GM18861 (cell line): ENCODE measurements around the gene AQR.
"Not testable (repeated sequence)": the region's sequence is repeated elsewhere in the genome, so short reads cannot be mapped to it uniquely, and the experiment has no call there.

ENCODE experiments used
- ATAC-seq: cut with Tn5 transposase; IDR thresholded peaks from one replicate; pipeline ENCODE4 v1.9.1; 2021; ENCODE audit not compliant: unreplicated experiment

Gene AQR

GRCh38 chr15:34969340-34970097 is at the start of gene AQR:
AQR (minus strand) TSS chr15:34969742; CDS start chr15:34969613, 129 bp downstream.
- peak; percentile 98 for ATAC-seq

GRCh38 chr15:35014241-35014640 is 44.7 kb upstream of the AQR start:
- ATAC-seq = no peak

GRCh38 chr15:35013370-35013769 is 43.8 kb upstream of the AQR start:
- no peak for ATAC-seq

GRCh38 chr15:35007397-35007796 is 37.9 kb upstream of the AQR start:
- ATAC-seq = no peak

GRCh38 chr15:35005933-35006332 is 36.4 kb upstream of the AQR start:
- no peak for ATAC-seq

- ATAC-seq = no peak
Measured at GRCh38 chr15:35003928-35004327, 34.4 kb upstream of the AQR start.

- ATAC-seq = no peak
Measured at GRCh38 chr15:35000511-35000910, 31.0 kb upstream of the AQR start.

GRCh38 chr15:34999906-35000305 is 30.4 kb upstream of the AQR start:
- no peak for ATAC-seq

GRCh38 chr15:34994925-34995324 is 25.4 kb upstream of the AQR start:
- no peak for ATAC-seq

GRCh38 chr15:34993877-34994276 is 24.3 kb upstream of the AQR start:
- ATAC-seq = peak; percentile 86

- ATAC-seq = no peak
Measured at GRCh38 chr15:34993412-34993811, 23.9 kb upstream of the AQR start.

GRCh38 chr15:34988027-34988902 is 18.7 kb upstream of the AQR start, which contains the start of gene ZNF770:
ZNF770 (minus strand) TSS chr15:34988287; CDS start chr15:34983434, 4,853 bp downstream.
- ATAC-seq = peak; percentile 72

- no peak for ATAC-seq
Measured at GRCh38 chr15:34987609-34988026, 18.1 kb upstream of the AQR start.

- no peak for ATAC-seq
Measured at GRCh38 chr15:34986771-34987480, 17.4 kb upstream of the AQR start.

GRCh38 chr15:34986326-34986725 is 16.8 kb upstream of the AQR start:
- no peak for ATAC-seq

- no peak for ATAC-seq
Measured at GRCh38 chr15:34984889-34985630, 15.5 kb upstream of the AQR start.

- ATAC-seq = no peak
Measured at GRCh38 chr15:34976743-34977142, 7.2 kb upstream of the AQR start.

- no peak for ATAC-seq
Measured at GRCh38 chr15:34976073-34976472, 6.5 kb upstream of the AQR start.

GRCh38 chr15:34973512-34973911 is 4.0 kb upstream of the AQR start:
- no peak for ATAC-seq

- not testable (repeated sequence) for ATAC-seq
Measured at GRCh38 chr15:34970098-34970643, 629 bp upstream of the AQR start.
